Stimulated activated CD4-positive, alpha-beta T cell treated with anti-CD3 and anti-CD28 coated beads, Interleukin-12 subunit alpha, Interleukin-12 subunit beta, amount 100 ng/mL, for 24 hours (primary cell): ENCODE data around the gene CBX2.

Source experiments
- DNase-seq, 2 experiments: peaks; one replicate each; pipeline ENCODE4 v3.0.0-alpha.2; 2020; ENCODE audit warnings: low read depth in 2 of 2

CBX2 gene

GRCh38 chr17:79829004-79829403 is 51.1 kb downstream of the CBX2 start:
- DNase-seq = no peak

GRCh38 chr17:79829457-79829856 is 51.5 kb downstream of the CBX2 start:
- no peak for DNase-seq

GRCh38 chr17:79830303-79830702 is 52.4 kb downstream of the CBX2 start:
- DNase-seq = no peak

GRCh38 chr17:79830763-79831264 is 52.9 kb downstream of the CBX2 start:
- no peak for DNase-seq

GRCh38 chr17:79831265-79832217 is 53.6 kb downstream of the CBX2 start:
- no peak for DNase-seq

GRCh38 chr17:79832218-79833109 is 54.5 kb downstream of the CBX2 start:
- DNase-seq = no peak

GRCh38 chr17:79833110-79833450 is 55.1 kb downstream of the CBX2 start:
- no peak for DNase-seq

GRCh38 chr17:79833744-79834564 is 56.0 kb downstream of the CBX2 start:
- DNase-seq = no peak

GRCh38 chr17:79834565-79835469 is 56.9 kb downstream of the CBX2 start:
- DNase-seq = no peak

GRCh38 chr17:79835470-79835899 is 57.5 kb downstream of the CBX2 start:
- no peak for DNase-seq

GRCh38 chr17:79835953-79836509 is 58.1 kb downstream of the CBX2 start:
- DNase-seq = no peak

- no peak for DNase-seq
These were observed 58.6 kb downstream of the CBX2 start for GRCh38 chr17:79836510-79836971.

GRCh38 chr17:79836972-79837887 is 59.3 kb downstream of the CBX2 start:
- DNase-seq = peak in 1 of 2 experiments; percentile 42
